Natural killer cell (primary cell): ENCODE results near the gene ABCA2. TPM values are rescaled to one million over a fixed set of nuclear protein-coding genes. Genes with fewer than 3 reads are reported as not detected.

ENCODE experiments used
- ATAC-seq, 3 donors: fragments of 150-1000 bp in 2 of 3; fragments of 200-7000 bp in 1 of 3; cut with Tn5 transposase; 1 replicate in 1 of 3; 2 replicates in 2 of 3; pipeline ENCODE4 v1.10.0; 2021; ENCODE audit warnings: mild to moderate bottlenecking in 2 of 3, moderate library complexity in 2 of 3
- DNase-seq, 2 donors: peaks; one replicate each; pipeline versions ENCODE4 v3.0.0 to v3.0.0-alpha.2; 2013 to 2021; ENCODE audit warnings: mixed read lengths in 1 of 2
- H3K27ac ChIP-seq: one replicate; pipeline ENCODE4 v1.5.1; 2013; ENCODE audit warnings: mild to moderate bottlenecking, low read length
- H3K27me3 ChIP-seq: one replicate; pipeline ENCODE4 v1.6.1; 2013; ENCODE audit warnings: low read length; ENCODE audit not compliant: control insufficient read depth, insufficient read depth
- H3K36me3 ChIP-seq: one replicate; pipeline ENCODE4 v1.6.1; 2013; ENCODE audit warnings: low read length; ENCODE audit not compliant: control insufficient read depth, insufficient read depth
- H3K4me1 ChIP-seq: one replicate; pipeline ENCODE4 v1.6.1; 2013; ENCODE audit warnings: low read length; ENCODE audit not compliant: control insufficient read depth, insufficient read depth
- H3K4me3 ChIP-seq: one replicate; pipeline ENCODE4 v1.5.1; 2013; ENCODE audit warnings: low read length
- H3K9me3 ChIP-seq: one replicate; pipeline ENCODE4 v1.6.1; 2013; ENCODE audit warnings: low read length; ENCODE audit not compliant: control insufficient read depth, insufficient read depth
- H3K27ac Mint-ChIP-seq, 2 donors: one replicate each; pipeline ENCODE4 v1.8.0; 2022; ENCODE audit warnings: mild to moderate bottlenecking in 2 of 2, mixed read lengths in 2 of 2, moderate library complexity in 1 of 2
- H3K27me3 Mint-ChIP-seq, 2 donors: one replicate each; pipeline ENCODE4 v1.8.0; 2022; ENCODE audit warnings: low read depth in 2 of 2, mixed read lengths in 2 of 2
- H3K36me3 Mint-ChIP-seq: one replicate; pipeline ENCODE4 v1.8.0; 2022; ENCODE audit warnings: mixed read lengths
- H3K4me1 Mint-ChIP-seq, 2 donors: one replicate each; pipeline ENCODE4 v1.8.0; 2022; ENCODE audit warnings: mixed read lengths in 2 of 2
- H3K4me3 Mint-ChIP-seq: one replicate; pipeline ENCODE4 v1.8.0; 2022; ENCODE audit warnings: mild to moderate bottlenecking, moderate library complexity, mixed read lengths
- H3K9me3 Mint-ChIP-seq, 2 donors: one replicate each; pipeline ENCODE4 v1.8.0; 2022; ENCODE audit warnings: mixed read lengths in 2 of 2
- WGBS: methylation state at CpG from one replicate; pipeline ENCODE4 v1.1.7; 2013; ENCODE audit warnings: missing lambda C conversion rate; ENCODE audit not compliant: insufficient coverage; 5-methylcytosine and 5-hydroxymethylcytosine counted together
- intact Hi-C: fragments of 100-400 bp; cut with micrococcal nuclease; formaldehyde crosslinking; loops from one replicate; pipeline ENCODE4 v1.14.2; 2022
- total RNA-seq, 4 donors: library from RNA; stranded (reverse); fragments of 120-200 nt in 1 of 4; gene quantifications; one replicate each; pipeline versions ENCODE4 v1.2.3 to v1.2.4, GENCODE V29; 2013 to 2022
- TF ChIP-seq, protein P1 (sequence below): fragments of 200-600 bp; IDR thresholded peaks from one replicate; pipeline ENCODE4 v1.8.0; 2022; ENCODE audit warnings: antibody characterized with exemption

ABCA2 gene, protein sequence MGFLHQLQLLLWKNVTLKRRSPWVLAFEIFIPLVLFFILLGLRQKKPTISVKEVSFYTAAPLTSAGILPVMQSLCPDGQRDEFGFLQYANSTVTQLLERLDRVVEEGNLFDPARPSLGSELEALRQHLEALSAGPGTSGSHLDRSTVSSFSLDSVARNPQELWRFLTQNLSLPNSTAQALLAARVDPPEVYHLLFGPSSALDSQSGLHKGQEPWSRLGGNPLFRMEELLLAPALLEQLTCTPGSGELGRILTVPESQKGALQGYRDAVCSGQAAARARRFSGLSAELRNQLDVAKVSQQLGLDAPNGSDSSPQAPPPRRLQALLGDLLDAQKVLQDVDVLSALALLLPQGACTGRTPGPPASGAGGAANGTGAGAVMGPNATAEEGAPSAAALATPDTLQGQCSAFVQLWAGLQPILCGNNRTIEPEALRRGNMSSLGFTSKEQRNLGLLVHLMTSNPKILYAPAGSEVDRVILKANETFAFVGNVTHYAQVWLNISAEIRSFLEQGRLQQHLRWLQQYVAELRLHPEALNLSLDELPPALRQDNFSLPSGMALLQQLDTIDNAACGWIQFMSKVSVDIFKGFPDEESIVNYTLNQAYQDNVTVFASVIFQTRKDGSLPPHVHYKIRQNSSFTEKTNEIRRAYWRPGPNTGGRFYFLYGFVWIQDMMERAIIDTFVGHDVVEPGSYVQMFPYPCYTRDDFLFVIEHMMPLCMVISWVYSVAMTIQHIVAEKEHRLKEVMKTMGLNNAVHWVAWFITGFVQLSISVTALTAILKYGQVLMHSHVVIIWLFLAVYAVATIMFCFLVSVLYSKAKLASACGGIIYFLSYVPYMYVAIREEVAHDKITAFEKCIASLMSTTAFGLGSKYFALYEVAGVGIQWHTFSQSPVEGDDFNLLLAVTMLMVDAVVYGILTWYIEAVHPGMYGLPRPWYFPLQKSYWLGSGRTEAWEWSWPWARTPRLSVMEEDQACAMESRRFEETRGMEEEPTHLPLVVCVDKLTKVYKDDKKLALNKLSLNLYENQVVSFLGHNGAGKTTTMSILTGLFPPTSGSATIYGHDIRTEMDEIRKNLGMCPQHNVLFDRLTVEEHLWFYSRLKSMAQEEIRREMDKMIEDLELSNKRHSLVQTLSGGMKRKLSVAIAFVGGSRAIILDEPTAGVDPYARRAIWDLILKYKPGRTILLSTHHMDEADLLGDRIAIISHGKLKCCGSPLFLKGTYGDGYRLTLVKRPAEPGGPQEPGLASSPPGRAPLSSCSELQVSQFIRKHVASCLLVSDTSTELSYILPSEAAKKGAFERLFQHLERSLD (N-terminal part only)
- 100 to 1,000 TPM; 356 to 416 (median 357) TPM for total RNA-seq
- 60.8 TPM for total RNA-seq (2013)

DNA sequence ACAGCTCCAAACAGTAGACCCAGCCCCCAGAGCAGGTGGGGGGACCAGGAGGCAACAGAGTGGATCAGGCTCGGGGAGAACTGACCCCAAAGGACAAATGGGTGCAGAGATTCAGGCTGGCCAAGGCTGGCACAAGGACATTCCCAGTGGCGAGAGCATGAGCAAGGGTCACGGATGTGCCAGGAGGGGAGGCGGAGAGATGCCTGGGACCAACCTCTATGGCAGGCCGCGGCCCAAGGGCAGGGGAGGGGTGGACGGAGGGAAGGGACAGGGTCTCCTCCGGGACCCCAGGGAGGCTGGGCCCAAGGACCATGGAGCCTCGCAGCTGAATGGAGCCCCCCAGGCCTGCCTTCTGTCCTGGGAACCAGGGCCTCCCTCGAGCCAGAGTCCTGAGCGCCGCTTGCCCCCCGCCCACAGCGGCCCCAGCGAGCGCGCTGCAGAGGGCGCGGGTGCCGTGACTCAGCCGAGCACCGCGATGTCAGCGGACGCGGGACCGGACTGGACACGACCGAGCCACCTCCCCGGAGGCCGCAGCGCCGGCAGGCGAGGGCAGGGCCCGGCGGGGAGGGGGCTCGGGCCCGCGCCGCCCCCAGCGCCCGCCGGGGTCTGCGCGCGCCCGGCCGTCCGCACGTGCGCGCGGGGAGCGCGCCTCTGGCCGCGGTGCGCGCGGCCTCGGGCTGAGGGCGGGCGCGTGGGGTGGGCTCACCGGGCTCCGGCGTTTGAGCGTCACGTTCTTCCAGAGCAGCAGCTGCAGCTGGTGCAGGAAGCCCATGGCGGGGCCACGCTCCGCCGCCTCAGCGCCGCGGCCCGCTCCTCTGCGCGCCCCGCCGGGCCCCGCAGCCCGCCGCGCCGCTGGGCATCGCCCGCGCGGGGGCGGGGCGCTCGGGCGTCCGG lies at the start of gene ABCA2:
ABCA2 (minus strand) TSS at position 869 of the 894 bp plus-strand sequence; CDS start at position 772, 97 bp downstream.
- Mint-ChIP-seq H3K27me3 (no peaks in the 10 kb centered on the region), H3K27ac (peak within 1 kb of the TSS; percentile 88 to 91), H3K9me3 (no peaks in the 10 kb centered on the region), H3K36me3 (no peaks in the 10 kb centered on the region), H3K4me1 (peaks cover 27 to 61% of the 10 kb centered on the region in 2 donors), H3K4me3 (peak within 1 kb of the TSS; percentile 91)
- DNase-seq (no peak), ATAC-seq (no peak)
- WGBS, result 6% methylated on average over 95 of the region's 95 CpGs
- TF ChIP-seq, protein P1, sequence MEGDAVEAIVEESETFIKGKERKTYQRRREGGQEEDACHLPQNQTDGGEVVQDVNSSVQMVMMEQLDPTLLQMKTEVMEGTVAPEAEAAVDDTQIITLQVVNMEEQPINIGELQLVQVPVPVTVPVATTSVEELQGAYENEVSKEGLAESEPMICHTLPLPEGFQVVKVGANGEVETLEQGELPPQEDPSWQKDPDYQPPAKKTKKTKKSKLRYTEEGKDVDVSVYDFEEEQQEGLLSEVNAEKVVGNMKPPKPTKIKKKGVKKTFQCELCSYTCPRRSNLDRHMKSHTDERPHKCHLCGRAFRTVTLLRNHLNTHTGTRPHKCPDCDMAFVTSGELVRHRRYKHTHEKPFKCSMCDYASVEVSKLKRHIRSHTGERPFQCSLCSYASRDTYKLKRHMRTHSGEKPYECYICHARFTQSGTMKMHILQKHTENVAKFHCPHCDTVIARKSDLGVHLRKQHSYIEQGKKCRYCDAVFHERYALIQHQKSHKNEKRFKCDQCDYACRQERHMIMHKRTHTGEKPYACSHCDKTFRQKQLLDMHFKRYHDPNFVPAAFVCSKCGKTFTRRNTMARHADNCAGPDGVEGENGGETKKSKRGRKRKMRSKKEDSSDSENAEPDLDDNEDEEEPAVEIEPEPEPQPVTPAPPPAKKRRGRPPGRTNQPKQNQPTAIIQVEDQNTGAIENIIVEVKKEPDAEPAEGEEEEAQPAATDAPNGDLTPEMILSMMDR, result no peak
- Histone ChIP-seq H3K27ac (peak within 1 kb of the TSS; percentile 73), H3K27me3 (no peaks in the 10 kb centered on the region), H3K4me1 (peaks cover 76% of the 10 kb centered on the region), H3K9me3 (no peaks in the 10 kb centered on the region), H3K36me3 (peaks cover 1% of the 10 kb centered on the region), H3K4me3 (peak within 1 kb of the TSS; percentile 68)
- intact Hi-C loops, result no loop called here

DNA sequence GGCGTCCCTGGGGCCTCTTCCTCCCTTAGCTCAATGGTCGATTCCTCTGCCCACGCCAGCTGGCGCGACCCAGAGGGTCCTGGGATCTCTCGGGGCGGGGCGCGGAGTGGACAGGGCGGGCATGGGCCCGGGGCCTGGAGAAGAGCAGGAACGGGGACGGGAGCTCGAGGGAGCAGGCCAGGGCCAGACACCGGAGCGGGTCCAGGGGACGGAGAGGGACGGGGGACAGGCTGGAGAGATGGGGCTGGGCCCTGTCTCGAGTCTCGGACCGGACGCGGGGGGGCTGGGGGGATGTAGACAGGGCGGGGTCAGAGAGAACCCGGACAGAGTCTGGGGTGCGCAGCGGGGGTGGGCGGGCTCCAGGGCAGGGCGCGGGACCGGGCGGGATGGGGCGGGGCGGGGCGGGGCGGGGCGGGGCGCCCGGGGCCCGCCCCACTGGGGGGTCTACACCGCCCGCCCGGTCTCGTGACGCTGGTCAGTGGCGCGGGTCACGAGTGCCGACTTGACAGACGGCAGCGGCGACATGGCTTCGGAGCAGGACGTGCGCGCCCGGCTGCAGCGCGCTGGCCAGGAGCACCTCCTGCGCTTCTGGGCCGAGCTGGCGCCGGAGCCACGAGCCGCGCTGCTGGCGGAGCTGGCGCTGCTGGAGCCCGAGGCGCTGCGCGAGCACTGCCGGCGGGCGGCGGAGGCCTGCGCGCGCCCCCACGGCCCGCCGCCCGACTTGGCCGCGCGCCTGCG lies 49.1 kb upstream of the ABCA2 start, which contains the start of gene UAP1L1:
UAP1L1 (plus strand) TSS at position 508 of the 738 bp plus-strand sequence; CDS start at position 524, 16 bp downstream.
- Mint-ChIP-seq H3K4me3 (peak within 1 kb of the TSS; percentile 77), H3K27ac (no peak within 1 kb of the TSS), H3K36me3 (no peaks in the 10 kb centered on the region), H3K9me3 (no peaks in the 10 kb centered on the region), H3K4me1 (peaks cover 0 to 9% of the 10 kb centered on the region in 2 donors), H3K27me3 (no peaks in the 10 kb centered on the region)
- intact Hi-C loops, result no loop called here
- peak; percentile 47 to 77 for DNase-seq
- Histone ChIP-seq H3K4me3 (peak within 1 kb of the TSS; percentile 44), H3K9me3 (no peaks in the 10 kb centered on the region), H3K27ac (no peak within 1 kb of the TSS), H3K4me1 (peaks cover 19% of the 10 kb centered on the region), H3K27me3 (no peaks in the 10 kb centered on the region), H3K36me3 (peaks cover 2% of the 10 kb centered on the region)
- WGBS, result 2% methylated on average over 86 of the region's 87 CpGs
- peak; percentile 77 to 79 (median 78) for ATAC-seq
- TF ChIP-seq, protein P1, result no peak

DNA sequence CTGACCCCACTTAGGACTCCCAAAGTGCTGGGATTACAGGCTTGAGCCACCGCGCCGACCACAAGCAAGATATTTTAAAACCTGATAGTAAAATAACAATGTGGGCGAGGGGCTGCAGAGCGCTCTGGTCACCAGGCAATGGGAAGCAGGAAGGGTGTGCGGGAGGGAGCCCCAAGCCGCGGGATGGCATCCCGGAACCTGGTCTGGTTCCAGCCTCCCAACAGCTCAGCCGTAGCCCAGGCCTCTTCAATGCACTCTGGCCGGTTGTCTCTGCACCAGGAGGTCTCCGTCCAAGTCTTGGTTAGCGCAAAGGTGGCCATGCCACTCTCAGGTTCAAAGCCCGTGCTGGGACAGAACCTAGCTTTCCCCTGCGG lies 48.6 kb upstream of the ABCA2 start:
- Histone ChIP-seq H3K9me3 (no peaks in the 10 kb centered on the region), H3K36me3 (peaks cover 2% of the 10 kb centered on the region), H3K27ac (no peak overlapping the region), H3K4me1 (peaks cover 19% of the 10 kb centered on the region), H3K4me3 (peak overlapping the region; percentile 15), H3K27me3 (no peaks in the 10 kb centered on the region)
- Mint-ChIP-seq H3K27ac (no peak overlapping the region), H3K9me3 (no peaks in the 10 kb centered on the region), H3K36me3 (no peaks in the 10 kb centered on the region), H3K4me3 (peak overlapping the region; percentile 73), H3K27me3 (no peaks in the 10 kb centered on the region), H3K4me1 (peaks cover 0 to 9% of the 10 kb centered on the region in 2 donors)
- 78% methylated on average over 15 of the region's 15 CpGs for WGBS
- no peak for ATAC-seq
- DNase-seq, result no peak
- intact Hi-C loops, result no loop called here
- TF ChIP-seq, protein P1, result no peak
